Measurements from ENCODE around the gene ASCL5. TPM values are rescaled to one million over a fixed set of nuclear protein-coding genes. Genes with fewer than 3 reads are reported as not detected.

Gene ASCL5
- total RNA-seq, 1 donor from 2014 or later, result not detected

GRCh38 chr1:201111672-201112071 is 15.3 kb downstream of the ASCL5 start:
- no peak for DNase-seq (ENCODE audit: low spot score)

GRCh38 chr1:201111156-201111555 is 15.8 kb downstream of the ASCL5 start:
- DNase-seq (ENCODE audit: low spot score), result no peak

- DNase-seq (ENCODE audit: low spot score), result no peak
Measured at GRCh38 chr1:201110616-201111015, 16.4 kb downstream of the ASCL5 start.

GRCh38 chr1:201110138-201110537 is 16.8 kb downstream of the ASCL5 start:
- no peak for DNase-seq (ENCODE audit: low spot score)

- DNase-seq (ENCODE audit: low spot score), result no peak
Measured at GRCh38 chr1:201109651-201110050, 17.3 kb downstream of the ASCL5 start.

GRCh38 chr1:201108614-201109013 is 18.4 kb downstream of the ASCL5 start:
- DNase-seq (ENCODE audit: low spot score), result no peak

GRCh38 chr1:201105688-201106087 is 21.3 kb downstream of the ASCL5 start:
- no peak for DNase-seq (ENCODE audit: low spot score)

- no peak for DNase-seq (ENCODE audit: low spot score)
Measured at GRCh38 chr1:201104141-201104540, 22.8 kb downstream of the ASCL5 start.

GRCh38 chr1:201103666-201104065 is 23.3 kb downstream of the ASCL5 start:
- no peak for DNase-seq (ENCODE audit: low spot score)

GRCh38 chr1:201100169-201100930 is 26.6 kb downstream of the ASCL5 start:
- DNase-seq (ENCODE audit: low spot score), result no peak

- no peak for DNase-seq (ENCODE audit: low spot score)
Measured at GRCh38 chr1:201098992-201099677, 27.8 kb downstream of the ASCL5 start.

- no peak for DNase-seq (ENCODE audit: low spot score)
Measured at GRCh38 chr1:201096977-201097856, 29.8 kb downstream of the ASCL5 start.

- no peak for DNase-seq (ENCODE audit: low spot score)
Measured at GRCh38 chr1:201096041-201096461, 30.9 kb downstream of the ASCL5 start.

- no peak for DNase-seq (ENCODE audit: low spot score)
Measured at GRCh38 chr1:201095581-201095980, 31.4 kb downstream of the ASCL5 start.

GRCh38 chr1:201094832-201095231 is 32.2 kb downstream of the ASCL5 start:
- no peak for DNase-seq (ENCODE audit: low spot score)

GRCh38 chr1:201093962-201094361 is 33.0 kb downstream of the ASCL5 start:
- DNase-seq (ENCODE audit: low spot score), result no peak

GRCh38 chr1:201093561-201093960 is 33.4 kb downstream of the ASCL5 start:
- DNase-seq (ENCODE audit: low spot score), result no peak

GRCh38 chr1:201092738-201093137 is 34.2 kb downstream of the ASCL5 start:
- DNase-seq (ENCODE audit: low spot score), result no peak

- no peak for DNase-seq (ENCODE audit: low spot score)
Measured at GRCh38 chr1:201091256-201091655, 35.7 kb downstream of the ASCL5 start.

- DNase-seq (ENCODE audit: low spot score), result no peak
Measured at GRCh38 chr1:201090541-201090940, 36.4 kb downstream of the ASCL5 start.

GRCh38 chr1:201089596-201089995 is 37.4 kb downstream of the ASCL5 start:
- no peak for DNase-seq (ENCODE audit: low spot score)
